OCI-LY1 (cell line): ENCODE results near the gene PCNT.

Experiments
- H2AFZ ChIP-seq: fragments of 200-600 bp; sonication (generic), shearing (Covaris generic); 2 replicates; pipeline ENCODE4 v1.6.0; 2014; ENCODE audit warnings: antibody characterized with exemption, mild to moderate bottlenecking, low read length
- H3F3A ChIP-seq: fragments of 200-600 bp; sonication (generic), shearing (Covaris generic); 2 replicates; pipeline ENCODE4 v1.6.0; 2014; ENCODE audit warnings: mild to moderate bottlenecking, antibody characterized with exemption, low read length, moderate library complexity; ENCODE audit not compliant: insufficient read depth
- H3K27ac ChIP-seq: fragments of 200-600 bp; sonication (generic); 2 replicates; pipeline ENCODE4 v1.5.1; 2014; ENCODE audit warnings: low read length, mixed run types, mild to moderate bottlenecking, low read depth; ENCODE audit not compliant: poor library complexity, severe bottlenecking
- H3K27me3 ChIP-seq: fragments of 200-600 bp; sonication (generic); 2 replicates; pipeline ENCODE4 v1.6.0; 2014; ENCODE audit warnings: antibody characterized with exemption, mild to moderate bottlenecking, low read length, moderate library complexity; ENCODE audit not compliant: insufficient read depth
- H3K36me3 ChIP-seq: fragments of 200-600 bp; sonication (generic); 2 replicates; pipeline ENCODE4 v1.6.1; 2014; ENCODE audit warnings: mild to moderate bottlenecking, antibody characterized with exemption, low read length, moderate library complexity, mixed read lengths; ENCODE audit not compliant: insufficient read depth
- H3K4me1 ChIP-seq: fragments of 200-600 bp; sonication (generic); 2 replicates; pipeline ENCODE4 v1.5.1; 2014; ENCODE audit warnings: mild to moderate bottlenecking, low read length, moderate library complexity; ENCODE audit not compliant: insufficient read depth, severe bottlenecking
- H3K4me2 ChIP-seq: fragments of 200-600 bp; sonication (generic), shearing (Covaris generic); 2 replicates; pipeline ENCODE4 v1.6.1; 2014; ENCODE audit warnings: low read length
- H3K4me3 ChIP-seq: fragments of 200-600 bp; sonication (generic); 2 replicates; pipeline ENCODE4 v1.5.1; 2014; ENCODE audit warnings: low read length, low read depth, mild to moderate bottlenecking, mixed read lengths; ENCODE audit not compliant: poor library complexity, severe bottlenecking
- H3K79me2 ChIP-seq: fragments of 200-600 bp; shearing (Covaris generic); 2 replicates; pipeline ENCODE4 v1.6.1; 2016; ENCODE audit warnings: mixed run types, low read length, mixed read lengths; ENCODE audit not compliant: insufficient read depth
- H3K9ac ChIP-seq: fragments of 200-600 bp; sonication (generic), shearing (Covaris generic); 2 replicates; pipeline ENCODE4 v1.6.1; 2014; ENCODE audit warnings: mild to moderate bottlenecking, low read length, mixed read lengths
- H3K9me2 ChIP-seq: fragments of 200-600 bp; sonication (generic), shearing (Covaris generic); 2 replicates; pipeline ENCODE4 v1.6.1; 2014; ENCODE audit warnings: low read depth, mild to moderate bottlenecking, low read length, mixed read lengths
- H3K9me3 ChIP-seq: fragments of 200-600 bp; shearing (Covaris generic); 2 replicates; pipeline ENCODE4 v1.6.1; 2014; ENCODE audit warnings: low read length, mixed read lengths
- H4K20me1 ChIP-seq: fragments of 200-600 bp; sonication (generic), shearing (Covaris generic); 2 replicates; pipeline ENCODE4 v1.6.0; 2016; ENCODE audit warnings: mild to moderate bottlenecking, low read length; ENCODE audit not compliant: insufficient read depth
- EZH2 ChIP-seq: fragments of 200-600 bp; sonication (generic), shearing (Covaris generic); IDR thresholded peaks from 2 replicates; pipeline ENCODE4 v1.8.0; 2017; ENCODE audit warnings: borderline replicate concordance, mixed run types, mild to moderate bottlenecking, antibody characterized with exemption, low read length, moderate library complexity, mixed read lengths
- TF ChIP-seq, protein P1 (sequence below): fragments of 200-600 bp; sonication (generic), shearing (Covaris generic); IDR thresholded peaks from 2 replicates; pipeline ENCODE4 v1.5.1; 2017; ENCODE audit warnings: mild to moderate bottlenecking, antibody characterized with exemption, low read length, moderate library complexity, mixed read lengths

Gene PCNT

GRCh38 chr21:46420241-46421190 lies 96.6 kb downstream of the PCNT start:
- H3K27ac ChIP-seq: no peak overlapping the region
- H3K9ac ChIP-seq: no peak overlapping the region
- H3K9me2 ChIP-seq: no peaks in the 10 kb centered on the region
- no peak overlapping the region for H3K4me2 ChIP-seq
- TF ChIP-seq EZH2: no peak
- TF ChIP-seq, protein P1, sequence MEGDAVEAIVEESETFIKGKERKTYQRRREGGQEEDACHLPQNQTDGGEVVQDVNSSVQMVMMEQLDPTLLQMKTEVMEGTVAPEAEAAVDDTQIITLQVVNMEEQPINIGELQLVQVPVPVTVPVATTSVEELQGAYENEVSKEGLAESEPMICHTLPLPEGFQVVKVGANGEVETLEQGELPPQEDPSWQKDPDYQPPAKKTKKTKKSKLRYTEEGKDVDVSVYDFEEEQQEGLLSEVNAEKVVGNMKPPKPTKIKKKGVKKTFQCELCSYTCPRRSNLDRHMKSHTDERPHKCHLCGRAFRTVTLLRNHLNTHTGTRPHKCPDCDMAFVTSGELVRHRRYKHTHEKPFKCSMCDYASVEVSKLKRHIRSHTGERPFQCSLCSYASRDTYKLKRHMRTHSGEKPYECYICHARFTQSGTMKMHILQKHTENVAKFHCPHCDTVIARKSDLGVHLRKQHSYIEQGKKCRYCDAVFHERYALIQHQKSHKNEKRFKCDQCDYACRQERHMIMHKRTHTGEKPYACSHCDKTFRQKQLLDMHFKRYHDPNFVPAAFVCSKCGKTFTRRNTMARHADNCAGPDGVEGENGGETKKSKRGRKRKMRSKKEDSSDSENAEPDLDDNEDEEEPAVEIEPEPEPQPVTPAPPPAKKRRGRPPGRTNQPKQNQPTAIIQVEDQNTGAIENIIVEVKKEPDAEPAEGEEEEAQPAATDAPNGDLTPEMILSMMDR: no peak
- no peaks in the 10 kb centered on the region for H3K4me1 ChIP-seq
- no peaks in the 10 kb centered on the region for H3K9me3 ChIP-seq
- no peaks in the 10 kb centered on the region for H3F3A ChIP-seq
- H3K4me3 ChIP-seq: no peak overlapping the region
- no peaks in the 10 kb centered on the region for H3K79me2 ChIP-seq
- no peak overlapping the region for H2AFZ ChIP-seq
- H3K27me3 ChIP-seq: no peaks in the 10 kb centered on the region
- H4K20me1 ChIP-seq: no peaks in the 10 kb centered on the region
- peaks cover 44% of the 10 kb centered on the region for H3K36me3 ChIP-seq

- H3K9ac ChIP-seq: no peak overlapping the region
- H3K4me1 ChIP-seq: no peaks in the 10 kb centered on the region
- no peaks in the 10 kb centered on the region for H3K9me3 ChIP-seq
- H3K27ac ChIP-seq: no peak overlapping the region
- H3K79me2 ChIP-seq: no peaks in the 10 kb centered on the region
- no peak overlapping the region for H3K4me3 ChIP-seq
- no peaks in the 10 kb centered on the region for H4K20me1 ChIP-seq
- H3K9me2 ChIP-seq: no peaks in the 10 kb centered on the region
- no peak overlapping the region for H3K4me2 ChIP-seq
- H2AFZ ChIP-seq: no peak overlapping the region
- peaks cover 37% of the 10 kb centered on the region for H3K36me3 ChIP-seq
- TF ChIP-seq, protein P1: no peak
- no peak for TF ChIP-seq EZH2
- no peaks in the 10 kb centered on the region for H3K27me3 ChIP-seq
- H3F3A ChIP-seq: no peaks in the 10 kb centered on the region
Observed at GRCh38 chr21:46421191-46421750, 97.3 kb downstream of the PCNT start.

GRCh38 chr21:46421756-46422555 lies 98.0 kb downstream of the PCNT start:
- no peak overlapping the region for H3K4me3 ChIP-seq
- H2AFZ ChIP-seq: no peak overlapping the region
- H3F3A ChIP-seq: no peaks in the 10 kb centered on the region
- H3K4me1 ChIP-seq: no peaks in the 10 kb centered on the region
- H3K9ac ChIP-seq: no peak overlapping the region
- TF ChIP-seq, protein P1: no peak
- TF ChIP-seq EZH2: no peak
- no peaks in the 10 kb centered on the region for H3K9me2 ChIP-seq
- H3K4me2 ChIP-seq: no peak overlapping the region
- H4K20me1 ChIP-seq: no peaks in the 10 kb centered on the region
- H3K27ac ChIP-seq: no peak overlapping the region
- H3K36me3 ChIP-seq: peaks cover 30% of the 10 kb centered on the region
- H3K27me3 ChIP-seq: no peaks in the 10 kb centered on the region
- H3K9me3 ChIP-seq: no peaks in the 10 kb centered on the region
- H3K79me2 ChIP-seq: no peaks in the 10 kb centered on the region
